Astrocyte (in vitro differentiated cells and primary cell): Measurements from ENCODE around the gene CWC27.

Experiments used
- CTCF ChIP-seq: IDR thresholded peaks from 2 replicates; pipeline ENCODE4 v1.5.1; 2011; ENCODE audit warnings: low read depth, mild to moderate bottlenecking, inconsistent platforms, low read length, moderate library complexity; ENCODE audit not compliant: insufficient read depth
- EZH2 ChIP-seq: IDR thresholded peaks from 2 replicates; pipeline ENCODE4 v1.6.1; 2012; ENCODE audit warnings: mild to moderate bottlenecking, low read length, inconsistent platforms; ENCODE audit not compliant: insufficient read depth

- no peak for TF ChIP-seq CTCF
- no peak for TF ChIP-seq EZH2
Observed at GRCh38 chr5:64769855-64770254, 1.1 kb downstream of the CWC27 start.
